ENCODE data around the gene GATA2.

- TF ChIP-seq, protein P1, sequence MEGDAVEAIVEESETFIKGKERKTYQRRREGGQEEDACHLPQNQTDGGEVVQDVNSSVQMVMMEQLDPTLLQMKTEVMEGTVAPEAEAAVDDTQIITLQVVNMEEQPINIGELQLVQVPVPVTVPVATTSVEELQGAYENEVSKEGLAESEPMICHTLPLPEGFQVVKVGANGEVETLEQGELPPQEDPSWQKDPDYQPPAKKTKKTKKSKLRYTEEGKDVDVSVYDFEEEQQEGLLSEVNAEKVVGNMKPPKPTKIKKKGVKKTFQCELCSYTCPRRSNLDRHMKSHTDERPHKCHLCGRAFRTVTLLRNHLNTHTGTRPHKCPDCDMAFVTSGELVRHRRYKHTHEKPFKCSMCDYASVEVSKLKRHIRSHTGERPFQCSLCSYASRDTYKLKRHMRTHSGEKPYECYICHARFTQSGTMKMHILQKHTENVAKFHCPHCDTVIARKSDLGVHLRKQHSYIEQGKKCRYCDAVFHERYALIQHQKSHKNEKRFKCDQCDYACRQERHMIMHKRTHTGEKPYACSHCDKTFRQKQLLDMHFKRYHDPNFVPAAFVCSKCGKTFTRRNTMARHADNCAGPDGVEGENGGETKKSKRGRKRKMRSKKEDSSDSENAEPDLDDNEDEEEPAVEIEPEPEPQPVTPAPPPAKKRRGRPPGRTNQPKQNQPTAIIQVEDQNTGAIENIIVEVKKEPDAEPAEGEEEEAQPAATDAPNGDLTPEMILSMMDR (IDR thresholded peaks at IDR 0.05): no peak
- no peak for TF ChIP-seq POLR2AphosphoS5 (IDR thresholded peaks at IDR 0.05; ENCODE audit: low read depth, low read length)
- TF ChIP-seq, protein P2, sequence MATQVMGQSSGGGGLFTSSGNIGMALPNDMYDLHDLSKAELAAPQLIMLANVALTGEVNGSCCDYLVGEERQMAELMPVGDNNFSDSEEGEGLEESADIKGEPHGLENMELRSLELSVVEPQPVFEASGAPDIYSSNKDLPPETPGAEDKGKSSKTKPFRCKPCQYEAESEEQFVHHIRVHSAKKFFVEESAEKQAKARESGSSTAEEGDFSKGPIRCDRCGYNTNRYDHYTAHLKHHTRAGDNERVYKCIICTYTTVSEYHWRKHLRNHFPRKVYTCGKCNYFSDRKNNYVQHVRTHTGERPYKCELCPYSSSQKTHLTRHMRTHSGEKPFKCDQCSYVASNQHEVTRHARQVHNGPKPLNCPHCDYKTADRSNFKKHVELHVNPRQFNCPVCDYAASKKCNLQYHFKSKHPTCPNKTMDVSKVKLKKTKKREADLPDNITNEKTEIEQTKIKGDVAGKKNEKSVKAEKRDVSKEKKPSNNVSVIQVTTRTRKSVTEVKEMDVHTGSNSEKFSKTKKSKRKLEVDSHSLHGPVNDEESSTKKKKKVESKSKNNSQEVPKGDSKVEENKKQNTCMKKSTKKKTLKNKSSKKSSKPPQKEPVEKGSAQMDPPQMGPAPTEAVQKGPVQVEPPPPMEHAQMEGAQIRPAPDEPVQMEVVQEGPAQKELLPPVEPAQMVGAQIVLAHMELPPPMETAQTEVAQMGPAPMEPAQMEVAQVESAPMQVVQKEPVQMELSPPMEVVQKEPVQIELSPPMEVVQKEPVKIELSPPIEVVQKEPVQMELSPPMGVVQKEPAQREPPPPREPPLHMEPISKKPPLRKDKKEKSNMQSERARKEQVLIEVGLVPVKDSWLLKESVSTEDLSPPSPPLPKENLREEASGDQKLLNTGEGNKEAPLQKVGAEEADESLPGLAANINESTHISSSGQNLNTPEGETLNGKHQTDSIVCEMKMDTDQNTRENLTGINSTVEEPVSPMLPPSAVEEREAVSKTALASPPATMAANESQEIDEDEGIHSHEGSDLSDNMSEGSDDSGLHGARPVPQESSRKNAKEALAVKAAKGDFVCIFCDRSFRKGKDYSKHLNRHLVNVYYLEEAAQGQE (IDR thresholded peaks at IDR 0.05; ENCODE audit: insufficient read depth in 1 of 2, low read depth in 2 of 2, low read length in 1 of 2): no peak
- no peak for TF ChIP-seq TCF7L2 (IDR thresholded peaks at IDR 0.05; ENCODE audit: low read depth, low read length)
- no peak for TF ChIP-seq SIN3A (IDR thresholded peaks at IDR 0.05; ENCODE audit: borderline replicate concordance, insufficient read depth, low read depth, low read length)
These were observed 13.8 kb upstream of the GATA2 start for GRCh38 chr3:128506754-128507153.

All from Panc1 (cell line).